PC-3 (cell line): Measurements from ENCODE around the gene PTTG2. TPM values are rescaled to one million over a fixed set of nuclear protein-coding genes. Genes with fewer than 3 reads are reported as not detected.

Experiments
- ATAC-seq: fragments of 200-7000 bp; cut with Tn5 transposase; 2 replicates; pipeline ENCODE4 v1.9.1; 2020; ENCODE audit warnings: mild to moderate bottlenecking, moderate library complexity
- BruUV-seq: library from RNA; stranded (reverse); fragments of 400-500 nt; replicated peaks from 2 replicates; lab custom pipeline; 2021; lab: Mats Ljungman, UMichigan
- CTCF ChIA-PET: fragments of 300-600 bp; sonication (Branson Sonifier 250); formaldehyde crosslinking; loops from one replicate; lab custom pipeline; 2022; ENCODE audit warnings: antibody characterized with exemption; lab: Charles Lee
- POLR2A ChIA-PET: fragments of 300-600 bp; sonication (Branson Sonifier 250); formaldehyde crosslinking; loops from one replicate; lab custom pipeline; 2022; ENCODE audit warnings: antibody characterized with exemption; ENCODE audit not compliant: unreplicated experiment; lab: Charles Lee
- DNase-seq: peaks from one replicate; pipeline ENCODE4 v3.0.0-alpha.2; 2015
- H2AFZ ChIP-seq: fragments of 300-600 bp; sonication (generic); 2 replicates; pipeline ENCODE4 v1.6.0; 2016; ENCODE audit warnings: antibody characterized with exemption, low read length
- H3F3A ChIP-seq: fragments of 300-600 bp; sonication (generic); one replicate; pipeline ENCODE4 v1.6.0; 2017; ENCODE audit warnings: antibody characterized with exemption, low read length, control low read depth, mild to moderate bottlenecking; ENCODE audit not compliant: unreplicated experiment
- H3K27ac ChIP-seq: fragments of 300-600 bp; sonication (generic); 2 replicates; pipeline ENCODE4 v1.5.1; 2016; ENCODE audit warnings: mild to moderate bottlenecking, low read length
- H3K27me3 ChIP-seq: fragments of 300-600 bp; sonication (generic); 2 replicates; pipeline ENCODE4 v1.6.1; 2016; ENCODE audit warnings: low read length, mixed read lengths
- H3K36me3 ChIP-seq: fragments of 300-600 bp; sonication (generic); 2 replicates; pipeline ENCODE4 v1.6.1; 2016; ENCODE audit warnings: low read depth, mixed run types, low read length, mixed read lengths
- H3K4me1 ChIP-seq: fragments of 300-600 bp; sonication (generic); 2 replicates; pipeline ENCODE4 v1.5.1; 2016; ENCODE audit warnings: low read length; ENCODE audit not compliant: insufficient read depth
- H3K4me2 ChIP-seq: fragments of 300-600 bp; sonication (generic); 2 replicates; pipeline ENCODE4 v1.6.0; 2016; ENCODE audit warnings: low read length
- H3K4me3 ChIP-seq: fragments of 300-600 bp; sonication (generic); 2 replicates; pipeline ENCODE4 v1.5.1; 2016; ENCODE audit warnings: mild to moderate bottlenecking, low read length, mixed read lengths
- H3K79me2 ChIP-seq: fragments of 300-600 bp; sonication (generic); 2 replicates; pipeline ENCODE4 v1.6.1; 2017; ENCODE audit warnings: low read length, mixed read lengths
- H3K9ac ChIP-seq: fragments of 300-600 bp; sonication (generic); 2 replicates; pipeline ENCODE4 v1.6.0; 2016; ENCODE audit warnings: mild to moderate bottlenecking, low read length
- H3K9me2 ChIP-seq: fragments of 300-600 bp; sonication (generic); replicated peaks from 2 replicates; pipeline ENCODE4 v1.6.1; 2016; ENCODE audit warnings: mixed run types, low read length, mixed read lengths
- H3K9me3 ChIP-seq: fragments of 300-600 bp; sonication (generic); 2 replicates; pipeline ENCODE4 v1.6.1; 2016; ENCODE audit warnings: low read length, mixed read lengths
- H4K20me1 ChIP-seq: fragments of 300-600 bp; sonication (generic); 2 replicates; pipeline ENCODE4 v1.6.1; 2016; ENCODE audit warnings: low read length, mixed read lengths
- EZH2 ChIP-seq: fragments of 300-600 bp; sonication (generic); IDR thresholded peaks from one replicate; pipeline ENCODE4 v1.6.1; 2017; ENCODE audit warnings: antibody characterized with exemption, mild to moderate bottlenecking, low read length; ENCODE audit not compliant: unreplicated experiment
- EZH2phosphoT487 ChIP-seq: fragments of 300-600 bp; sonication (generic); IDR thresholded peaks from 2 replicates; pipeline ENCODE4 v1.6.1; 2018; ENCODE audit warnings: mild to moderate bottlenecking, antibody characterized with exemption, low read length, borderline replicate concordance
- intact Hi-C: fragments of 100-400 bp; cut with micrococcal nuclease; formaldehyde crosslinking; loops from 2 replicates; pipeline ENCODE4 v1.9.0; 2023
- total RNA-seq: library from RNA; depleted of rRNA; stranded (reverse); fragments of >200 nt; gene quantifications from 2 replicates; pipeline ENCODE4 v1.2.3, GENCODE V29; 2014
- TF ChIP-seq, protein P1 (sequence below): fragments of 300-600 bp; sonication (generic); conservative IDR thresholded peaks from 2 replicates; pipeline ENCODE4 v1.5.1; 2017; ENCODE audit warnings: antibody characterized with exemption, low read depth, mild to moderate bottlenecking, low read length

PTTG2 gene
- total RNA-seq, 1 experiment from 2014 or later = not detected

DNA sequence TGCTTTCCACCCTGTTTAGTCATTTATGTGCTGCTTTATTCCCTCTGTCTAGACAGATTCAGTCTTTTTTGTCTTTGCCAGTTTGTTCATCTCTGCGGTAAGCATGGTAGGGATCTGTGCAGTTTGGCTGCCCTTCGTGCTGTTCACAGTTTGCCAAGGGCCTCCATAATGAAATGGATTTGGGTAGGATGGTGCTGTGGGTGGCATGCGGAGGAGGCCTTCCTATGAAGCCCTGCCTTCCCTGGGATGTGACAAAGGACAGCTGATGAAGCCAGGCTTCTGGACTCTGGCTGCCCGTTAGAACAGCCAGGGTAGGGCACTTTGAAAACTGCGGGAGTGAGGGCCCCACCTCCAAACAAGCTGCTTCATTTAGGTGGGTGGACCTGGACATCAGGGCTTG lies 47.4 kb downstream of the PTTG2 start:
- no peaks in the 10 kb centered on the region for H3K79me2 ChIP-seq
- no peaks in the 10 kb centered on the region for H4K20me1 ChIP-seq
- no TSS peak for BruUV-seq
- no peaks in the 10 kb centered on the region for H3F3A ChIP-seq
- ATAC-seq = no peak
- H3K9me2 ChIP-seq = no peaks in the 10 kb centered on the region
- no peaks in the 10 kb centered on the region for H3K36me3 ChIP-seq
- no peak overlapping the region for H3K4me3 ChIP-seq
- intact Hi-C loops = no loop called here
- H3K27me3 ChIP-seq = no peaks in the 10 kb centered on the region
- no peak overlapping the region for H3K4me2 ChIP-seq
- H3K9me3 ChIP-seq = no peaks in the 10 kb centered on the region
- TF ChIP-seq, protein P1, sequence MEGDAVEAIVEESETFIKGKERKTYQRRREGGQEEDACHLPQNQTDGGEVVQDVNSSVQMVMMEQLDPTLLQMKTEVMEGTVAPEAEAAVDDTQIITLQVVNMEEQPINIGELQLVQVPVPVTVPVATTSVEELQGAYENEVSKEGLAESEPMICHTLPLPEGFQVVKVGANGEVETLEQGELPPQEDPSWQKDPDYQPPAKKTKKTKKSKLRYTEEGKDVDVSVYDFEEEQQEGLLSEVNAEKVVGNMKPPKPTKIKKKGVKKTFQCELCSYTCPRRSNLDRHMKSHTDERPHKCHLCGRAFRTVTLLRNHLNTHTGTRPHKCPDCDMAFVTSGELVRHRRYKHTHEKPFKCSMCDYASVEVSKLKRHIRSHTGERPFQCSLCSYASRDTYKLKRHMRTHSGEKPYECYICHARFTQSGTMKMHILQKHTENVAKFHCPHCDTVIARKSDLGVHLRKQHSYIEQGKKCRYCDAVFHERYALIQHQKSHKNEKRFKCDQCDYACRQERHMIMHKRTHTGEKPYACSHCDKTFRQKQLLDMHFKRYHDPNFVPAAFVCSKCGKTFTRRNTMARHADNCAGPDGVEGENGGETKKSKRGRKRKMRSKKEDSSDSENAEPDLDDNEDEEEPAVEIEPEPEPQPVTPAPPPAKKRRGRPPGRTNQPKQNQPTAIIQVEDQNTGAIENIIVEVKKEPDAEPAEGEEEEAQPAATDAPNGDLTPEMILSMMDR = no peak
- TF ChIP-seq EZH2phosphoT487 (no peak), EZH2 (no peak)
- CTCF ChIA-PET = no interaction called here
- no peak overlapping the region for H2AFZ ChIP-seq
- 0 out of 2 replicates have a peak, but pooled peaks cover 4% of the 10 kb centered on the region for H3K4me1 ChIP-seq
- H3K27ac ChIP-seq = no peak overlapping the region
- no peak overlapping the region for H3K9ac ChIP-seq
- POLR2A ChIA-PET = no interaction called here
- no peak for DNase-seq

DNA sequence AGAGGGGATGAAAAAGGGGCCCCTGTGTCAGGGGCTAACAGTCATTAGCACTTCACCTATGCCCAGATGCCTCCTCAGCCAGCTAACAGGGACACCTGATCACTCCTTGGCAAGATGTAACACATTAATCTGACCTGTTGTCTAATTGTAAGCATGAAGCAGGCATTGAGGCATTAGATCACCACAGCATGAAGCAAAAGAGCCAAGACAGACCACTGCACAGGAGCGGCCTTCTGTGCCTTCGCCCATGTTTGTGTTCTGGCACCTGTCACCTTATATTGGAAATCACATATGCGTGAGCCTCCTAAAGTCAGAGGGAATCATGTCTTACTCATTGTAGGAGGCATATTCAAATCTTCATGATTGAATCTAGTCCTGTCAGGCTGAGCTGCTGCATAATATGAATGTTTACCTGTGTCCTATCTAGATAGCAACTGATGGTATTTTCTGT lies 48.4 kb downstream of the PTTG2 start:
- Histone ChIP-seq H3K79me2 (no peaks in the 10 kb centered on the region), H3K36me3 (no peaks in the 10 kb centered on the region), H3K27ac (no peak overlapping the region), H3K9me3 (no peaks in the 10 kb centered on the region), H2AFZ (no peak overlapping the region), H3K9ac (no peak overlapping the region), H3K9me2 (no peaks in the 10 kb centered on the region), H3K4me1 (peaks cover 7% of the 10 kb centered on the region; the same call in 1 of the 2 replicates), H3K4me3 (no peak overlapping the region), H4K20me1 (no peaks in the 10 kb centered on the region), H3K27me3 (no peaks in the 10 kb centered on the region), H3F3A (no peaks in the 10 kb centered on the region), H3K4me2 (no peak overlapping the region)
- ATAC-seq = no peak
- ChIA-PET CTCF (no interaction called here), POLR2A (no interaction called here)
- intact Hi-C loops = no loop called here
- no TSS peak for BruUV-seq
- DNase-seq = no peak
- TF ChIP-seq EZH2 (no peak), EZH2phosphoT487 (no peak)
- TF ChIP-seq, protein P1 = no peak

DNA sequence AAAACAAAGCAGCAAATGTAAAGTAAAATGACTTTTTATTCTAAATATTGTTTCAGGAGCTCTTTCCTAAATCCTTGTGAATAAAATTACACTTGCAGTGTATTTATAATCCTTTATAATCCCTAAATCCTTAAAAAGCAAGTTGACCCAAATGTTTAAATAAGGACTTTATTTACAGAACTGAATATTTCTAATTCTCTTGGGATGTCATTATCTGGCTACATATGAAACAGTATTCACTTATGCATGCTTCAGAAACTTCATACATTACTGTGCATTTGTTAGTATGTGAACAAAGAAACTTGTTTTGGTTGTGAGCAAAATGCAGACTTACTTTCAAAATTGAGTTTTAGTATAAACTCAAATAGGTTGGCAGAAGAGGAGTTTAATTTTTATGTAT lies 49.2 kb downstream of the PTTG2 start:
- Histone ChIP-seq H3K9ac (no peak overlapping the region), H3K9me2 (no peaks in the 10 kb centered on the region), H3K27ac (no peak overlapping the region), H3K4me2 (no peak overlapping the region), H3K27me3 (no peaks in the 10 kb centered on the region), H3K4me3 (no peak overlapping the region), H3F3A (no peaks in the 10 kb centered on the region), H4K20me1 (no peaks in the 10 kb centered on the region), H3K9me3 (no peaks in the 10 kb centered on the region), H3K4me1 (peaks cover 14% of the 10 kb centered on the region; the same call in 1 of the 2 replicates), H2AFZ (no peak overlapping the region), H3K79me2 (no peaks in the 10 kb centered on the region), H3K36me3 (no peaks in the 10 kb centered on the region)
- no TSS peak for BruUV-seq
- intact Hi-C loops = no loop called here
- DNase-seq = no peak
- TF ChIP-seq EZH2phosphoT487 (no peak), EZH2 (no peak)
- TF ChIP-seq, protein P1 = no peak
- ChIA-PET CTCF (no interaction called here), POLR2A (no interaction called here)
- ATAC-seq = no peak
